K562 (cell line): ENCODE results near the gene FAM117A. TPM values are rescaled to one million over a fixed set of nuclear protein-coding genes. Genes with fewer than 3 reads are reported as not detected.
A peak's percentile ranks its signal among the peaks of the same experiment; 100 is the strongest.

Experiments
- BRD9 ChIP-seq: fragments of 450-650 bp; IDR thresholded peaks from 2 replicates; pipeline ENCODE4 v1.6.1; 2018; ENCODE audit warnings: low read depth; ENCODE audit not compliant: partially characterized antibody
- HOMEZ ChIP-seq: fragments of 250-450 bp; sonication (Bioruptor Pico); IDR thresholded peaks from 2 replicates; pipeline ENCODE4 v1.4.0; 2020; ENCODE audit warnings: mild to moderate bottlenecking, moderate library complexity
- KLF13 ChIP-seq: fragments of 450-650 bp; IDR thresholded peaks from 2 replicates; pipeline ENCODE4 v1.6.1; 2016; ENCODE audit warnings: missing genetic modification characterization, low read depth, mild to moderate bottlenecking, missing compliant biosample characterization, moderate library complexity, borderline replicate concordance
- MAZ ChIP-seq, 2 experiments: fragments of 450-650 bp in 1 of 2; sonication (generic) in 1 of 2; formaldehyde crosslinking; IDR thresholded peaks in 1 of 2; conservative IDR thresholded peaks in 1 of 2; 2 replicates each; pipeline versions ENCODE4 v1.4.0 to v1.5.0; 2020; ENCODE audit warnings: mild to moderate bottlenecking in 1 of 2, missing genetic modification reagents in 1 of 2
- MCM3 ChIP-seq: fragments of 450-650 bp; IDR thresholded peaks from 2 replicates; pipeline ENCODE4 v1.6.1; 2016
- PRDM10 ChIP-seq: fragments of 450-650 bp; IDR thresholded peaks from 2 replicates; pipeline ENCODE4 v1.6.1; 2018; ENCODE audit not compliant: partially characterized antibody
- RBBP5 ChIP-seq: fragments of 200-600 bp; sonication (generic); IDR thresholded peaks from 2 replicates; pipeline ENCODE4 v1.6.1; 2012; ENCODE audit warnings: borderline replicate concordance, mild to moderate bottlenecking, low read length, control low read depth, inconsistent platforms; ENCODE audit not compliant: insufficient read depth, poor library complexity, severe bottlenecking
- SMARCC2 ChIP-seq: fragments of 450-650 bp; IDR thresholded peaks from 2 replicates; pipeline ENCODE4 v1.6.1; 2017; ENCODE audit warnings: antibody characterized with exemption, moderate library complexity, mild to moderate bottlenecking, low read depth
- SREBF1 ChIP-seq: fragments of 150-350 bp; IDR thresholded peaks from 2 replicates; pipeline ENCODE4 v1.6.1; 2014; ENCODE audit warnings: antibody characterized with exemption, low read depth, low read length, borderline replicate concordance
- ZNF407 ChIP-seq: fragments of 450-650 bp; IDR thresholded peaks from 2 replicates; pipeline ENCODE4 v1.6.1; 2016; ENCODE audit warnings: low read depth
- ZNF764 ChIP-seq: fragments of 250-450 bp; sonication (Bioruptor Pico); IDR thresholded peaks from 2 replicates; pipeline ENCODE4 v1.4.0; 2020; ENCODE audit warnings: low read depth, mild to moderate bottlenecking, moderate library complexity
- polyA plus RNA-seq, 8 experiments: library from polyadenylated mRNA; depleted of rRNA in 4 of 8; stranded (reverse) in 5 of 8; unstranded in 3 of 8; fragments of >200 nt; fragmentation: Nextera tagmentation in 2 of 8; fragmentation: Illumina TruSeq in 1 of 8; extraction: Ambion mirVana in 2 of 8; extraction: Trizol in 1 of 8; gene quantifications; 2 replicates each; pipeline versions ENCODE4 v1.2.1 to v1.2.3, GENCODE V29; 2011 to 2014; ENCODE audit warnings: inconsistent platforms in 1 of 8, missing spikeins in 1 of 8
- total RNA-seq, 7 experiments: library from RNA; depleted of rRNA in 6 of 7; stranded (reverse); fragments of >200 nt in 6 of 7; fragmentation: Illumina TruSeq in 2 of 7; extraction: Trizol in 2 of 7; gene quantifications; 2 replicates each; pipeline versions ENCODE4 v1.2.1 to v1.2.3, GENCODE V29; 2011 to 2021; ENCODE audit warnings: low replicate concordance in 1 of 7
- TF ChIP-seq, protein P1 (sequence below): sonication (generic); formaldehyde crosslinking; IDR thresholded peaks from 2 replicates; pipeline ENCODE4 v1.8.1; 2023; ENCODE audit warnings: mild to moderate bottlenecking, missing genetic modification reagents

Gene FAM117A
- total and polyA plus RNA-seq, 9 of the 15 experiments (the other 6 are each of a cell fraction or from before 2014, with no cell fraction given), result 3.1 to 79.7 (median 36.6) TPM

DNA sequence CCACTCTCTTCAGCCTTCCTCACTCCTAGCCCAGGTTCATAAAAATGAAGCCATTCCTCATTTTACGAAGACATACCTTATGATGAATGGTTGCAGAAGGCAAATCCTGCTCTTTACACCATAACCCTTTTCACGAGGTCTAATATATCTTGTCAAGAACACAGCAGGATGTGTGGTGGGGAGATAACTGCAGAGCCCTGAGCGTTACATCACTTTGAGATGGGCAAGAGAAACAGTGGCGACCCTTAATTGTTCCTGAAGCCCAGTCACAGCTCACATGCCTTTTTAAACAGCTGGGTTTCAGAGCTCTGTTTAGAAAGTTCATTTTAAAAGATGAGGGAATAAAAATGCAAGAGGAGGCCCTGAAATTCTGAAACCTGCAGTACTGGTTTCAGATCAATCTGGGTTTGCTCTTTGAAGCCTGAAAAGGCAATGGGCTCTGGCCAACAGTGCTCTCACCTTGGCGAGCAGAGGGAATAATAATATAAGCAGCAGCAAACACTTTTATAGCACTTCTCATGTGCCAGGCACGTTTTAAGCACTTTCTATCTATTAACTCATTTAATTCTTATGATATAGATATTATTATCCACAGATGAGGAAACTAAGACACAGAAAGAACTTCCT lies 2.9 kb downstream of the FAM117A start (continued):
- TF ChIP-seq PRDM10 (no peak), MCM3 (no peak), RBBP5 (no peak), SREBF1 (no peak), ZNF764 (CRISPR knock-in tag) (no peak), HOMEZ (CRISPR knock-in tag) (no peak), SMARCC2 (peak; percentile 41), ZNF407 (no peak), KLF13 (tag) (no peak), MAZ (CRISPR knock-in tag; conservative IDR thresholded peaks at IDR 0.05 in 1 of 2, IDR thresholded peaks at IDR 0.05 in 1 of 2) (no peak), BRD9 (no peak)
- TF ChIP-seq, protein P1, sequence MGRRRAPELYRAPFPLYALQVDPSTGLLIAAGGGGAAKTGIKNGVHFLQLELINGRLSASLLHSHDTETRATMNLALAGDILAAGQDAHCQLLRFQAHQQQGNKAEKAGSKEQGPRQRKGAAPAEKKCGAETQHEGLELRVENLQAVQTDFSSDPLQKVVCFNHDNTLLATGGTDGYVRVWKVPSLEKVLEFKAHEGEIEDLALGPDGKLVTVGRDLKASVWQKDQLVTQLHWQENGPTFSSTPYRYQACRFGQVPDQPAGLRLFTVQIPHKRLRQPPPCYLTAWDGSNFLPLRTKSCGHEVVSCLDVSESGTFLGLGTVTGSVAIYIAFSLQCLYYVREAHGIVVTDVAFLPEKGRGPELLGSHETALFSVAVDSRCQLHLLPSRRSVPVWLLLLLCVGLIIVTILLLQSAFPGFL (CRISPR knock-in tag), result no peak
